Measurements from ENCODE around the gene RGS8. TPM values are rescaled to one million over a fixed set of nuclear protein-coding genes. Genes with fewer than 3 reads are reported as not detected.

Gene RGS8
- total RNA-seq, 2 donors from 2014 or later: 0.31 TPM; not detected in 1

GRCh38 chr1:182688436-182689205, 4.2 kb upstream of the RGS8 start:
- no peak for TF ChIP-seq CTCF (IDR thresholded peaks at IDR 0.05)
- H3K4me1 ChIP-seq: no peaks in the 10 kb centered on the region
- H3K27me3 ChIP-seq: no peaks in the 10 kb centered on the region
- H3K9me3 ChIP-seq: peaks cover 0 to 8% of the 10 kb centered on the region in 2 donors
- no peaks in the 10 kb centered on the region for H3K36me3 ChIP-seq
- no peak overlapping the region for H3K4me3 ChIP-seq
- H3K27ac ChIP-seq: no peak overlapping the region
- no peak for DNase-seq (ENCODE audit: low spot score)

GRCh38 chr1:182687361-182687760, 3.0 kb upstream of the RGS8 start:
- H3K9me3 ChIP-seq: no peaks in the 10 kb centered on the region
- no peaks in the 10 kb centered on the region for H3K36me3 ChIP-seq
- no peak for DNase-seq (ENCODE audit: low spot score)
- H3K4me3 ChIP-seq: no peak overlapping the region
- no peaks in the 10 kb centered on the region for H3K27me3 ChIP-seq
- H3K27ac ChIP-seq: no peak overlapping the region
- H3K4me1 ChIP-seq: no peaks in the 10 kb centered on the region
- no peak for TF ChIP-seq CTCF (IDR thresholded peaks at IDR 0.05)

- H3K36me3 ChIP-seq: no peaks in the 10 kb centered on the region
- H3K4me1 ChIP-seq: no peaks in the 10 kb centered on the region
- no peak for DNase-seq (ENCODE audit: low spot score)
- no peak overlapping the region for H3K27ac ChIP-seq
- H3K27me3 ChIP-seq: no peaks in the 10 kb centered on the region
- no peak for TF ChIP-seq CTCF (IDR thresholded peaks at IDR 0.05)
- no peak overlapping the region for H3K4me3 ChIP-seq
- no peaks in the 10 kb centered on the region for H3K9me3 ChIP-seq
Observed at GRCh38 chr1:182686446-182686845, 2.1 kb upstream of the RGS8 start.

GRCh38 chr1:182685215-182685614, 828 bp upstream of the RGS8 start:
- no peak for DNase-seq (ENCODE audit: low spot score)
- no peak overlapping the region for H3K27ac ChIP-seq
- no peaks in the 10 kb centered on the region for H3K9me3 ChIP-seq
- no peaks in the 10 kb centered on the region for H3K4me1 ChIP-seq
- H3K4me3 ChIP-seq: no peak overlapping the region
- H3K27me3 ChIP-seq: no peaks in the 10 kb centered on the region
- no peak for TF ChIP-seq CTCF (IDR thresholded peaks at IDR 0.05)
- no peaks in the 10 kb centered on the region for H3K36me3 ChIP-seq

GRCh38 chr1:182682898-182683501, 1.4 kb downstream of the RGS8 start:
- TF ChIP-seq CTCF (IDR thresholded peaks at IDR 0.05): no peak
- Histone ChIP-seq H3K4me1 (no peaks in the 10 kb centered on the region), H3K36me3 (no peaks in the 10 kb centered on the region), H3K27me3 (no peaks in the 10 kb centered on the region), H3K4me3 (no peak overlapping the region), H3K27ac (no peak overlapping the region), H3K9me3 (no peaks in the 10 kb centered on the region)
- no peak for DNase-seq (ENCODE audit: low spot score)
